Loucy (cell line): ENCODE measurements around the gene FSTL4.

Experiments
- H2AFZ ChIP-seq: fragments of 200-600 bp; sonication (generic); 2 replicates; pipeline ENCODE4 v1.6.0; 2016; ENCODE audit warnings: antibody characterized with exemption, mild to moderate bottlenecking, low read length, moderate library complexity
- H3F3A ChIP-seq: fragments of 200-600 bp; 2 replicates; pipeline ENCODE4 v1.6.0; 2016; ENCODE audit warnings: antibody characterized with exemption, low read depth, mild to moderate bottlenecking
- H3K27me3 ChIP-seq: fragments of 200-600 bp; sonication (generic); 2 replicates; pipeline ENCODE4 v1.6.1; 2014; ENCODE audit warnings: low read length, mild to moderate bottlenecking; ENCODE audit not compliant: insufficient read depth, poor library complexity, severe bottlenecking
- H3K36me3 ChIP-seq: fragments of 200-600 bp; sonication (generic); 2 replicates; pipeline ENCODE4 v1.6.1; 2016; ENCODE audit warnings: low read length; ENCODE audit not compliant: insufficient read depth
- H3K4me1 ChIP-seq: fragments of 200-600 bp; sonication (generic); 2 replicates; pipeline ENCODE4 v1.5.1; 2014; ENCODE audit warnings: low read length, mild to moderate bottlenecking; ENCODE audit not compliant: insufficient read depth, poor library complexity, severe bottlenecking
- H3K4me2 ChIP-seq: fragments of 200-600 bp; sonication (generic); 2 replicates; pipeline ENCODE4 v1.6.0; 2014; ENCODE audit warnings: antibody characterized with exemption, low read length, low read depth, mild to moderate bottlenecking; ENCODE audit not compliant: poor library complexity, severe bottlenecking
- H3K4me3 ChIP-seq: fragments of 200-600 bp; sonication (generic); 2 replicates; pipeline ENCODE4 v1.5.1; 2014; ENCODE audit warnings: low read length, mild to moderate bottlenecking, mixed read lengths; ENCODE audit not compliant: poor library complexity, severe bottlenecking
- H3K79me2 ChIP-seq: fragments of 200-600 bp; sonication (generic); 2 replicates; pipeline ENCODE4 v1.6.1; 2014; ENCODE audit warnings: low read length; ENCODE audit not compliant: insufficient read depth
- H3K9ac ChIP-seq: fragments of 200-600 bp; sonication (generic); 2 replicates; pipeline ENCODE4 v1.6.0; 2014; ENCODE audit warnings: mild to moderate bottlenecking, low read depth, low read length, moderate library complexity; ENCODE audit not compliant: poor library complexity, severe bottlenecking
- H3K9me2 ChIP-seq: fragments of 200-600 bp; sonication (generic); replicated peaks from 2 replicates; pipeline ENCODE4 v1.6.1; 2016; ENCODE audit warnings: low read depth, low read length, mixed read lengths
- H3K9me3 ChIP-seq: fragments of 200-600 bp; sonication (generic); 2 replicates; pipeline ENCODE4 v1.6.1; 2014; ENCODE audit warnings: mild to moderate bottlenecking, antibody characterized with exemption, low read length, low read depth; ENCODE audit not compliant: insufficient read depth
- H4K20me1 ChIP-seq: fragments of 200-600 bp; sonication (generic); 2 replicates; pipeline ENCODE4 v1.6.0; 2014; ENCODE audit warnings: antibody characterized with exemption, low read length, mild to moderate bottlenecking; ENCODE audit not compliant: insufficient read depth, poor library complexity, severe bottlenecking
- CTCF ChIP-seq: fragments of 200-600 bp; sonication (generic); conservative IDR thresholded peaks from 2 replicates; pipeline ENCODE4 v1.5.1; 2014; ENCODE audit warnings: mild to moderate bottlenecking, antibody characterized with exemption, low read length
- EZH2phosphoT487 ChIP-seq: fragments of 200-600 bp; IDR thresholded peaks from 2 replicates; pipeline ENCODE4 v1.6.1; 2018; ENCODE audit warnings: antibody characterized with exemption, mild to moderate bottlenecking, moderate library complexity, borderline replicate concordance

Gene FSTL4

GRCh38 chr5:133298447-133298846 lies 313.9 kb downstream of the FSTL4 start:
- Histone ChIP-seq H3K27me3 (no peaks in the 10 kb centered on the region), H3K4me2 (no peak overlapping the region), H4K20me1 (no peaks in the 10 kb centered on the region), H3K4me1 (no peaks in the 10 kb centered on the region), H3K9me3 (no peaks in the 10 kb centered on the region), H3F3A (no peaks in the 10 kb centered on the region), H3K79me2 (no peaks in the 10 kb centered on the region), H3K36me3 (no peaks in the 10 kb centered on the region), H3K4me3 (no peak overlapping the region), H2AFZ (no peak overlapping the region), H3K9me2 (no peaks in the 10 kb centered on the region), H3K9ac (no peak overlapping the region)
- TF ChIP-seq EZH2phosphoT487 (no peak), CTCF (no peak)

GRCh38 chr5:133297293-133297692 lies 315.0 kb downstream of the FSTL4 start:
- no peaks in the 10 kb centered on the region for H3F3A ChIP-seq
- H3K4me1 ChIP-seq: no peaks in the 10 kb centered on the region
- no peak overlapping the region for H3K4me2 ChIP-seq
- H3K9me2 ChIP-seq: no peaks in the 10 kb centered on the region
- H3K27me3 ChIP-seq: no peaks in the 10 kb centered on the region
- H3K36me3 ChIP-seq: no peaks in the 10 kb centered on the region
- no peak for TF ChIP-seq EZH2phosphoT487
- TF ChIP-seq CTCF: no peak
- H3K4me3 ChIP-seq: no peak overlapping the region
- no peaks in the 10 kb centered on the region for H3K9me3 ChIP-seq
- no peaks in the 10 kb centered on the region for H4K20me1 ChIP-seq
- no peak overlapping the region for H2AFZ ChIP-seq
- no peaks in the 10 kb centered on the region for H3K79me2 ChIP-seq
- no peak overlapping the region for H3K9ac ChIP-seq

GRCh38 chr5:133296624-133297023 lies 315.7 kb downstream of the FSTL4 start:
- Histone ChIP-seq H3K79me2 (no peaks in the 10 kb centered on the region), H3K36me3 (no peaks in the 10 kb centered on the region)

More at GRCh38 chr5:133296624-133297023, 315.7 kb downstream of the FSTL4 start:
- no peaks in the 10 kb centered on the region for H3K9me3 ChIP-seq
- no peak for TF ChIP-seq EZH2phosphoT487
- TF ChIP-seq CTCF: no peak
- H3K27me3 ChIP-seq: no peaks in the 10 kb centered on the region
- H3K4me2 ChIP-seq: no peak overlapping the region
- no peaks in the 10 kb centered on the region for H4K20me1 ChIP-seq
- no peak overlapping the region for H2AFZ ChIP-seq
- H3K4me3 ChIP-seq: no peak overlapping the region
- H3K4me1 ChIP-seq: no peaks in the 10 kb centered on the region
- no peak overlapping the region for H3K9ac ChIP-seq
- H3F3A ChIP-seq: no peaks in the 10 kb centered on the region
- H3K9me2 ChIP-seq: no peaks in the 10 kb centered on the region
